H1 (cell line): ENCODE data around the gene PRLH. TPM values are rescaled to one million over a fixed set of nuclear protein-coding genes. Genes with fewer than 3 reads are reported as not detected.

Source experiments
- CTCF ChIA-PET: fragments of 300-600 bp; sonication (Branson Sonifier 250); formaldehyde crosslinking; loops from one replicate; lab custom pipeline; 2021; ENCODE audit not compliant: partially characterized antibody; lab: Charles Lee
- POLR2A ChIA-PET: fragments of 300-600 bp; sonication (Branson Sonifier 250); formaldehyde crosslinking; loops from one replicate; lab custom pipeline; 2021; ENCODE audit warnings: inconsistent platforms; ENCODE audit not compliant: partially characterized antibody; lab: Charles Lee
- DNase-seq, 2 experiments: peaks; one replicate each; pipeline versions ENCODE4 v3.0.0 to v3.0.0-alpha.2; 2010 to 2022; ENCODE audit warnings: low spot score in 2 of 2, low read depth in 1 of 2, mixed read lengths in 1 of 2
- FAIRE-seq: peaks from 2 replicates; lab custom pipeline; 2011; peaks lifted over from hg19 to GRCh38; lab: Jason Lieb, UNC
- H2AFZ ChIP-seq: 2 replicates; pipeline ENCODE4 v1.8.1; 2012; ENCODE audit warnings: low read length, inconsistent platforms
- H2AK5ac ChIP-seq: 2 replicates; pipeline ENCODE4 v1.6.1; 2013; ENCODE audit warnings: low read depth, low read length
- H2BK120ac ChIP-seq: replicated peaks from 2 replicates; pipeline ENCODE3; 2013; ENCODE audit warnings: low read depth, low read length, inconsistent platforms
- H2BK12ac ChIP-seq: 2 replicates; pipeline ENCODE4 v1.6.1; 2013; ENCODE audit warnings: low read depth, low read length
- H2BK15ac ChIP-seq: 2 replicates; pipeline ENCODE4 v1.6.1; 2013; ENCODE audit warnings: low read length
- H2BK20ac ChIP-seq: 2 replicates; pipeline ENCODE4 v1.6.1; 2013; ENCODE audit warnings: low read length
- H2BK5ac ChIP-seq: 2 replicates; pipeline ENCODE4 v1.6.1; 2013; ENCODE audit warnings: low read depth, low read length
- H3K14ac ChIP-seq: 2 replicates; pipeline ENCODE4 v1.6.1; 2013; ENCODE audit warnings: inconsistent platforms; ENCODE audit not compliant: insufficient read length
- H3K18ac ChIP-seq: 2 replicates; pipeline ENCODE4 v1.6.1; 2013; ENCODE audit warnings: low read length; ENCODE audit errors: extremely low read depth
- H3K23ac ChIP-seq: 2 replicates; pipeline ENCODE4 v1.6.1; 2013; ENCODE audit warnings: inconsistent platforms; ENCODE audit not compliant: insufficient read length
- H3K23me2 ChIP-seq: 2 replicates; pipeline ENCODE4 v1.6.1; 2013; ENCODE audit warnings: low read depth, low read length
- H3K27ac ChIP-seq: 2 replicates; pipeline ENCODE4 v1.6.1; 2011; ENCODE audit warnings: low read depth, low read length, inconsistent platforms
- H3K27me3 ChIP-seq, 4 experiments: replicated peaks in 1 of 4; 1 replicate in 1 of 4; 2 replicates in 3 of 4; pipeline versions ENCODE4 v1.6.1 to v1.8.1; 2011 to 2013; ENCODE audit warnings: low read length in 3 of 4, mild to moderate bottlenecking in 3 of 4, inconsistent platforms in 2 of 4, mixed read lengths in 2 of 4, moderate library complexity in 1 of 4; ENCODE audit not compliant: control insufficient read depth in 3 of 4, insufficient read depth in 3 of 4; ENCODE audit errors: extremely low read depth in 1 of 4
- H3K36me3 ChIP-seq, 4 experiments: 2 replicates each; pipeline versions ENCODE4 v1.6.1 to v1.8.1; 2011 to 2013; ENCODE audit warnings: mild to moderate bottlenecking in 4 of 4, low read length in 3 of 4, moderate library complexity in 2 of 4, control low read depth in 1 of 4, inconsistent platforms in 1 of 4; ENCODE audit not compliant: insufficient read depth in 4 of 4, control insufficient read depth in 2 of 4
- H3K4ac ChIP-seq: replicated peaks from 2 replicates; pipeline ENCODE3; 2013; ENCODE audit warnings: low read length, low read depth, mixed read lengths, inconsistent platforms; ENCODE audit not compliant: insufficient read length
- H3K4me1 ChIP-seq, 4 experiments: replicated peaks in 1 of 4; 1 replicate in 1 of 4; 2 replicates in 3 of 4; pipeline versions ENCODE4 v1.6.1 to v1.8.1; 2011 to 2013; ENCODE audit warnings: low read length in 3 of 4, inconsistent platforms in 2 of 4, mixed read lengths in 1 of 4; ENCODE audit not compliant: insufficient read depth in 4 of 4, control insufficient read depth in 3 of 4
- H3K4me2 ChIP-seq, 2 experiments: 2 replicates each; pipeline versions ENCODE4 v1.6.1 to v1.8.1; 2011 to 2013; ENCODE audit warnings: low read depth in 2 of 2, low read length in 2 of 2, control low read depth in 1 of 2, inconsistent platforms in 1 of 2, mild to moderate bottlenecking in 1 of 2; ENCODE audit not compliant: insufficient read depth in 1 of 2
- H3K4me3 ChIP-seq, 4 experiments: fragments of 200-600, 300-600 bp in 1 of 4; sonication (generic), shearing (Covaris generic), sonication (Bioruptor Twin) in 1 of 4; 2 replicates each; pipeline versions ENCODE4 v1.5.1 to v1.8.1; 2011 to 2016; ENCODE audit warnings: low read length in 4 of 4, low read depth in 3 of 4, control low read depth in 2 of 4, inconsistent platforms in 2 of 4, mild to moderate bottlenecking in 2 of 4, mixed read lengths in 1 of 4, moderate library complexity in 1 of 4; ENCODE audit not compliant: insufficient read depth in 2 of 4; ENCODE audit errors: extremely low read depth in 1 of 4
- H3K56ac ChIP-seq: replicated peaks from 2 replicates; pipeline ENCODE3; 2013; ENCODE audit warnings: low read depth, mild to moderate bottlenecking, mixed read lengths, low read length, inconsistent platforms; ENCODE audit not compliant: insufficient read length
- H3K79me1 ChIP-seq: 2 replicates; pipeline ENCODE4 v1.6.1; 2013; ENCODE audit warnings: low read depth, low read length, control low read depth
- H3K79me2 ChIP-seq, 2 experiments: 2 replicates each; pipeline versions ENCODE4 v1.6.1 to v1.8.1; 2012 to 2013; ENCODE audit warnings: low read length in 2 of 2, mild to moderate bottlenecking in 2 of 2, inconsistent platforms in 1 of 2; ENCODE audit not compliant: insufficient read depth in 2 of 2, control insufficient read depth in 1 of 2
- H3K9ac ChIP-seq, 4 experiments: replicated peaks in 1 of 4; 1 replicate in 1 of 4; 2 replicates in 3 of 4; pipeline versions ENCODE4 v1.6.1 to v1.8.1; 2011 to 2013; ENCODE audit warnings: low read depth in 3 of 4, low read length in 3 of 4, control low read depth in 2 of 4, mild to moderate bottlenecking in 2 of 4, moderate library complexity in 2 of 4, inconsistent platforms in 1 of 4; ENCODE audit errors: extremely low read depth in 1 of 4
- H3K9me3 ChIP-seq, 2 experiments: 2 replicates each; pipeline versions ENCODE4 v1.6.1 to v1.8.1; 2012 to 2013; ENCODE audit warnings: mild to moderate bottlenecking in 2 of 2, moderate library complexity in 2 of 2, control low read depth in 1 of 2, inconsistent platforms in 1 of 2, low read depth in 1 of 2, low read length in 1 of 2, mixed read lengths in 1 of 2; ENCODE audit not compliant: insufficient read depth in 2 of 2
- H4K20me1 ChIP-seq, 2 experiments: replicated peaks in 1 of 2; 2 replicates each; pipeline versions ENCODE3 to v1.8.1; 2011 to 2013; ENCODE audit warnings: inconsistent platforms in 2 of 2, low read length in 2 of 2, mild to moderate bottlenecking in 1 of 2; ENCODE audit not compliant: insufficient read depth in 2 of 2, control insufficient read depth in 1 of 2
- H4K5ac ChIP-seq: 2 replicates; pipeline ENCODE4 v1.6.1; 2013; ENCODE audit warnings: low read length, low read depth, mixed read lengths, inconsistent platforms; ENCODE audit not compliant: insufficient read length
- H4K8ac ChIP-seq: 2 replicates; pipeline ENCODE4 v1.8.0; 2013; ENCODE audit warnings: mild to moderate bottlenecking, moderate library complexity, low read length, inconsistent platforms; ENCODE audit not compliant: insufficient read depth; ENCODE audit errors: extremely low read depth
- H4K91ac ChIP-seq: replicated peaks from 2 replicates; pipeline ENCODE3; 2013; ENCODE audit warnings: low read length, mixed read lengths, inconsistent platforms; ENCODE audit not compliant: insufficient read length
- CREB1 ChIP-seq: IDR thresholded peaks from 2 replicates; pipeline ENCODE4 v1.6.1; 2012; ENCODE audit warnings: inconsistent platforms
- JUND ChIP-seq: IDR thresholded peaks from 2 replicates; pipeline ENCODE4 v1.6.1; 2011; ENCODE audit warnings: mild to moderate bottlenecking, improper control_type of control experiment, low read length
- KDM5A ChIP-seq: fragments of 200-600 bp; IDR thresholded peaks from 2 replicates; pipeline ENCODE4 v1.7.1; 2012; ENCODE audit warnings: mild to moderate bottlenecking, low read length, inconsistent platforms, mixed read lengths
- SAP30 ChIP-seq: fragments of 300-600 bp; sonication (generic); IDR thresholded peaks from 2 replicates; pipeline ENCODE4 v1.7.1; 2012; ENCODE audit warnings: low read length, moderate library complexity, mild to moderate bottlenecking, inconsistent platforms; ENCODE audit not compliant: insufficient read depth, insufficient replicate concordance
- SIN3A ChIP-seq, 2 experiments: IDR thresholded peaks in 1 of 2; conservative IDR thresholded peaks in 1 of 2; 2 replicates each; pipeline ENCODE4 v1.6.1; 2011 to 2012; ENCODE audit warnings: low read length in 2 of 2, improper control_type of control experiment in 1 of 2, low read depth in 1 of 2, mild to moderate bottlenecking in 1 of 2
- whole genome bisulfite sequencing, 2 experiments: shearing (Covaris generic) in 1 of 2; methylation state at CpG; one replicate each; pipeline versions ENCODE4 v1.1.6 to v1.1.7; 2013 to 2015; ENCODE audit warnings: low lambda C conversion rate in 2 of 2, mixed read lengths in 2 of 2, inconsistent platforms in 1 of 2, low coverage in 1 of 2, missing lambda C conversion rate in 1 of 2; ENCODE audit not compliant: insufficient replicate concordance in 2 of 2, insufficient coverage in 1 of 2, insufficient read length in 1 of 2; ENCODE audit errors: extremely low coverage in 1 of 2, missing lambda C conversion rate in 1 of 2; 5-methylcytosine and 5-hydroxymethylcytosine counted together
- polyA plus RNA-seq, 7 experiments: library from polyadenylated mRNA; depleted of rRNA in 3 of 7; stranded (reverse) in 5 of 7; unstranded in 2 of 7; fragments of >200 nt in 5 of 7; fragments of 200-250 nt in 2 of 7; gene quantifications; 1 replicate in 5 of 7; 2 replicates in 1 of 7; 4 replicates in 1 of 7; pipeline versions ENCODE4 v1.2.1 to v1.2.3, GENCODE V29; 2011 to 2013; ENCODE audit warnings: missing spikeins in 2 of 7, mixed read lengths in 2 of 7
- total RNA-seq: library from RNA; stranded (reverse); fragmentation: NEBNext Ultra II Directional; extraction: Animal tissue kit (Norgen Biotek cat#: 25700); gene quantifications from 2 replicates; pipeline ENCODE4 v1.2.1, GENCODE V29; 2021

The PRLH gene
- total and polyA plus RNA-seq, 2 of the 8 experiments (the other 6 are each of a cell fraction or from before 2014, with no cell fraction given), result not detected

GRCh38 chr2:237573721-237574415 is 7.5 kb downstream of the PRLH start:
- Histone ChIP-seq H2BK20ac (no peak overlapping the region), H3K9ac (no peak overlapping the region), H2AK5ac (no peak overlapping the region), H3K23me2 (no peaks in the 10 kb centered on the region; the same call in 1 of the 2 replicates), H3K4me2 (no peak overlapping the region), H3K4ac (no peak overlapping the region), H3K9me3 (no peaks in the 10 kb centered on the region), H3K18ac (no peak overlapping the region), H3K4me1 (peaks cover 0 to 8% (median 4%) of the 10 kb centered on the region in 4 experiments; a peak in 3 of 7 replicates), H2BK15ac (no peak overlapping the region), H3K79me2 (no peaks in the 10 kb centered on the region), H3K79me1 (no peaks in the 10 kb centered on the region; the same call in 1 of the 2 replicates), H4K20me1 (peaks cover 0 to 3% of the 10 kb centered on the region in 2 experiments), H3K27me3 (no peaks in the 10 kb centered on the region), H2BK5ac (no peak overlapping the region), H4K5ac (no peak overlapping the region), H3K4me3 (no peak overlapping the region), H4K8ac (no peak overlapping the region), H3K14ac (no peak overlapping the region), H3K23ac (no peak overlapping the region), H3K36me3 (peaks cover 0 to 3% (median 1%) of the 10 kb centered on the region in 4 experiments; a peak in 1 of 8 replicates), H2AFZ (no peak overlapping the region), H3K56ac (no peak overlapping the region), H4K91ac (no peak overlapping the region), H2BK12ac (no peak overlapping the region), H3K27ac (peak overlapping the region; percentile 34; the same call in 1 of the 2 replicates), H2BK120ac (no peak overlapping the region)
- DNase-seq, result no peak
- FAIRE-seq, result no peak
- CTCF ChIA-PET, result interaction anchor here (0.6 to 8.1 kb wide), 17 partner anchors 11 to 408 kb away, joined by 3 to 107 read pairs (median 7); no protein-coding TSS in a partner anchor
- TF ChIP-seq CREB1, result no peak
- TF ChIP-seq SIN3A (conservative IDR thresholded peaks at IDR 0.05 in 1 of 2, IDR thresholded peaks at IDR 0.05 in 1 of 2; ENCODE audit: low read depth in 1 of 2, low read length in 2 of 2), result no peak
- TF ChIP-seq KDM5A, result no peak
- TF ChIP-seq JUND, result no peak
- TF ChIP-seq SAP30, result no peak
- POLR2A ChIA-PET, result interaction anchor here (1.1 to 4.1 kb wide), 4 partner anchors 9 to 103 kb away, joined by 3 to 27 read pairs (median 10); partner anchors contain the start of gene RAB17
- 87% methylated on average over 8 of the region's 8 CpGs; no CpG with 5 or more reads in 1 of the 2 experiments for WGBS, 2 experiments
